GM10266 (cell line): ENCODE results near the gene MFRP.

Experiments used
- DNase-seq: peaks from one replicate; pipeline ENCODE4 v3.0.0; 2012; ENCODE audit errors: extremely low spot score
- TF ChIP-seq, protein P1 (sequence below): IDR thresholded peaks from 2 replicates; pipeline ENCODE4 v1.5.1; 2012; ENCODE audit warnings: mild to moderate bottlenecking, low read depth; ENCODE audit not compliant: control insufficient read depth, insufficient read depth; ENCODE audit errors: missing control alignments

MFRP gene

DNA sequence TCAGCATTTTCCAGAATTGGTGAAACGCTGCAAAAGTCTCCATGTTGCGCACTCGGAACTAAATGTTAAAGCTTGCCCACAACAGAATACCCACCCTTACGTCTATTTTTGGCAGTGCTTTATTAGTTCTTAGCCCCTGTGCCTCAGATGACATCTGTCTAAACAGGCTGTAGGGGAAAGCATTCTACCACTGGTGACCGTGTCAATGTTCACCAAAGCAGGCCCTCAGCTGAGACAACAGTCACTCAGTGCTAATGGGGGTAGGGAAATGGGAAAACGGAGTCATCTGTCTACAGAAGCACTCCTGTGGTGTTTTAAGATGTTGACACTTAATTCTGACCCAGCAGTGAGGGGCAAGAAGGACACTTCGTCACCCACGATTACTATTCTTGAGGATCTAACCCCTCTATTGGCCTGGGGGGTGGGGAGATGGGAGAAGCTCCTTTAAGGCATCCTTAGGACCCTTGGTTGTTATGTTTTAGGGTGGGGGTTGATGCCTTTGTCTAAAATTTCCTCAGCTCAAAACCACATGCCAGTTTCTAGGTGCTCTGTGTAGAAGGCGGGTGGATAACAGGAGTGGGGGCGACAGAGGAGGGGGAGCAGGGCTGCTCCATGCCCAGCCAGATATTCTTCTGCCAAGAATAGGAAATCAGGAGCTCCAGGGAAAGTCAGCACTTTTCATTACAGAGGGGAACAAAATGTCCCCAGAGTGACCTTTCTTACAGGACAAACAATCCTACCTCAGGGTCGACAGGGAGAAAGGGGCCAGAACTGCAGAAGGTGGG, 15.6 kb upstream of the MFRP start:
- DNase-seq, result no peak
- TF ChIP-seq, protein P1, sequence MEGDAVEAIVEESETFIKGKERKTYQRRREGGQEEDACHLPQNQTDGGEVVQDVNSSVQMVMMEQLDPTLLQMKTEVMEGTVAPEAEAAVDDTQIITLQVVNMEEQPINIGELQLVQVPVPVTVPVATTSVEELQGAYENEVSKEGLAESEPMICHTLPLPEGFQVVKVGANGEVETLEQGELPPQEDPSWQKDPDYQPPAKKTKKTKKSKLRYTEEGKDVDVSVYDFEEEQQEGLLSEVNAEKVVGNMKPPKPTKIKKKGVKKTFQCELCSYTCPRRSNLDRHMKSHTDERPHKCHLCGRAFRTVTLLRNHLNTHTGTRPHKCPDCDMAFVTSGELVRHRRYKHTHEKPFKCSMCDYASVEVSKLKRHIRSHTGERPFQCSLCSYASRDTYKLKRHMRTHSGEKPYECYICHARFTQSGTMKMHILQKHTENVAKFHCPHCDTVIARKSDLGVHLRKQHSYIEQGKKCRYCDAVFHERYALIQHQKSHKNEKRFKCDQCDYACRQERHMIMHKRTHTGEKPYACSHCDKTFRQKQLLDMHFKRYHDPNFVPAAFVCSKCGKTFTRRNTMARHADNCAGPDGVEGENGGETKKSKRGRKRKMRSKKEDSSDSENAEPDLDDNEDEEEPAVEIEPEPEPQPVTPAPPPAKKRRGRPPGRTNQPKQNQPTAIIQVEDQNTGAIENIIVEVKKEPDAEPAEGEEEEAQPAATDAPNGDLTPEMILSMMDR, result no peak

DNA sequence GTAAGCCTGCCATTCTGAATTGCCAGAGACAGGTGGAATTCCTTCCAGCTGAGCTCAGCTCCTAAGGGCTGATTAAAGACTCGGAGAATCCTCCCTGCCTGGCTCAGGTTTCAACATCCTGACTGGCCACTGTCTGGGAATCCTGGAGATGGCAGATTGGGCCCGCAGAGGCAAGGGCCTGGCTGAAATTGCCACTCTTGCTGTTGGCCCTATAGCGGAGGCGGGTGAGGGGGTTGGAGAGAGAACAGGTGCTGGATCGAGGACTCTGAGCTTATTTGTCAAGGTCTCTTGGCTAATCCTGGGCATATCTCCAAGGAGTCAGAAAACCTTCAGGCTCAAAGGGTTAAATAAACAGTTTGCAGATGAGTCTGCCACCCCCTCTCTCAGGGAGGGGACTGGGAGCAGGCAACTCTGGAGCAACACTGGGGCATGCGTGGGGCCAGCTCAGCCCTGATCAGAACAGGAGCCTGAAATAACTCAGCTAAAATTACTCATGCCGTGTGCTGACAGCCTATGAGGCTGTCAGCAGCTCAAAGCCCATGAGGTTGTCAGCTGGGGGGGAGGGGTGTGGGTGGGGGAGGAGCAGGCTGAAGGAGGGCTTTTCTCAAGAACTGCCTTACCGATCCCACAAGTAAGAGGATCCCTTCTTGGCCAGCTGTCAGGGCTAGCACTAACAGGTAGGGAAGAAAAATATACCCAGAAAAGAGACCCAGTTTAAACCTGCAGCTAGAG, 14.7 kb upstream of the MFRP start:
- TF ChIP-seq, protein P1, result no peak
- peak; percentile 62 for DNase-seq

DNA sequence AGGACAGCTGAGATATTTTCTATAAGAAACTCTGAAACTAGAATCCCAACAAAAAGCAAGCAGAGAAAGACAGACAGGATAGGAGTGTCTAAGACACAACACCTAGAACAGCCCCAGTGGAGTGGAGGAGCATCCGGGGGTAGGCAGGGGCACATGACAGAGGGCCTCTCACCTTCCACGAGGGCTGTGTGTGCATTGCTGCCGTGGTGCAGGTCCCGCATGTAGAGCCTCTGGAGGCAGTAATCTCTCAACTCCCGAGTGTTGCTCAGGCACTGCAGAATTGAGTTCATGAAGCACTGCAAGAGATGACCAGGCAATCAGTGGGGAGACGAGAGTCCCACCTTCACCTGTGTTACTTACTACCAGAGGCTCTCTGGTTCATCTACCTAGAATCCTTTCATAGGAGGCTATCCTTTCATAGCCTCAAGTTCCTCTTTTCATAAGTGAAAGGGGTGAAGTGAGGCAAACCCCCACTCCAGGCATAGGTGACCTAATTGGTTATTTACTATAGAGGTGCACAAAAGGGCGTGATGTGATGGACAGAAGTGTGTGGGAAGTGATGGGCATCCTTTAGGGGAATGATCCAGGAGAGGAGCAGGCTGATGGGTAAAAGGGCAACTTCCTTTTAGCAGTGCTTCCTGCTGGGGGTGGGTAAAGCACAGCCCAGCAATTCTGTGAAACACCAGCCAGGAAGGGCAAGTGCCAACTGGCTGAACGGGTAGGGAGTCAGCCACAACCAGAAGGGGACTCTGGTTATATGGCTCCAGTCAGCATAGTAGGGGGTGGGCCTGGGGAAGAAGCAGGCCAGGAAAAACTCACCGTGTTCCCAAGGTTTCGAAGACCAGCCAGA, 13.1 kb upstream of the MFRP start:
- DNase-seq, result no peak
- TF ChIP-seq, protein P1, result no peak

- no peak for DNase-seq
- TF ChIP-seq, protein P1, result no peak
Measured at GRCh38 chr11:119357074-119357473, 10.6 kb upstream of the MFRP start.

DNA sequence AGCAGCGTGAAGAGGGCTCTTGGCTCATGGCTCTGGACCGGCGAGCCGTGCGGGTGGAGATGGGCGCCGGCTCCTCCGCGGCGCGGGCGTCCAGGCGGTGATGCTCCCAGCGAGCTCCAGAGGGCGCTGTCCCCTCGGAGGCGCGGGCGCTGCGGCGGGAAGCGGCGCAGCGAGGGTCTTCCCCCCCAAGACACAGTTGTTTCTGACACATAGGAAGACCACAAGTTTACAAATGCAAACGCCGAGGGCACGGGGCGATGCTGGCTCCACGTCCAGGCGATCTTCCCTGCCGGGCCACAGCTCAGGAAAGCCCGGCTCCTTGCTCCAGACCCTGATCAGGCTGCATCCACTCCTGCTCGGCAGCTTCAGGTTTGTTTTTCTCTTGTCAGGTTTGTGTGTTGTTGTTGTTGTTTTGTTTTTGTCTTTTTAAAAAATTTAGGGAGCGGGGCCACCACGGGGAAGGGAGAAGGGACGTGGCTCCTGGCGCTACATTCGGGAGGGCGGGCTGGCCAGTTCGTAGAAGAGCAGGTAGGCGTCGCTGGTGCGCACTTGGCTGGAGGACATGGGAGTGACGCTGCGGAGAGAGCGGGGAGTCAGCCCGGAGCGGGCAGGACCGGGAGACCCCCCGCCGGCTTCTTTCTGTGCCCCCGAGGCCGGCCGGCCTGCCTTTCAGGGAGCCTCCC, 10.0 kb upstream of the MFRP start:
- DNase-seq, result peak; percentile 89
- TF ChIP-seq, protein P1, result peak; percentile 90

DNA sequence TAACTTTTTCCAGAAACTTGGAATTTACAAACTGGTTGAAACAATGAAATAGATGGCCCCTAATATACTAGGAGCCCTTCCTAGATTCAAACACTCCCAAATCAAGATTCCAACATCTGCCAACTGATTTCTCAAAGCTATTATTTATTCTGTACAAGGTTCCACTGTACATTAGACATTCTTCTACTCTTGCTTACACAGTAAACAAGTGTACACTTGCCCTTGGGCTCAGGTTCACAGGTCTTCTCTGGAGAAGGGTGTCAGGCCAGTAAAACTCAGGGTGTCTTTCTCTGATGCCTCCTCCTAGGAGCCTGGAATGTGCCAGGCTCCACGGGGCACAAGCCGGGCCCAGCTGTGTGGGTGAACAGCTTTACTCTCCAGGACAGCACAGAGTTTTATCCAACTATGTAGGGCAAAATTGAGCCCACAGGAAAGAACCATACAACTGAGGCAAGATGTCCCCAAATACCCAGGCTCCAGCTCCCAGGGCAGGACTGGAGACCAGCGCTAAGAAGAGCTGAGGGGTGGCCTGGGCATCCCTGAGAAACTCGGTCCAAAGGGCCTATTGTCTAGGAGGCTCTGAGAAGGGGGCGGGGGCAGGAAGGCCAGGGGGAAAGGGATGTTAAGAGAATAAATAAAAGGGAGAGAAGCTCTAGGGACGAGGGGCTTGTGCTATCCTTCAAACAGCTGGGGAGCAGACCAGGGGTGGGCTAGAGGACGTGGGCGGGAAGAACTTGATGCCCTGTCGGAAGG, 8.8 kb upstream of the MFRP start:
- DNase-seq, result no peak
- TF ChIP-seq, protein P1, result no peak
